HCT116 (cell line): ENCODE measurements around the gene CCDC91. TPM values are rescaled to one million over a fixed set of nuclear protein-coding genes. Genes with fewer than 3 reads are reported as not detected.

ENCODE experiments used
- ATAC-seq: fragments of 200-7000 bp; cut with Tn5 transposase; 2 replicates; pipeline ENCODE4 v1.9.1; 2020; ENCODE audit warnings: mild to moderate bottlenecking, moderate library complexity
- BruUV-seq: library from RNA; stranded (reverse); fragments of 400-500 nt; replicated peaks from 2 replicates; lab custom pipeline; 2021; lab: Mats Ljungman, UMichigan
- CTCF ChIA-PET: fragments of 300-600 bp; sonication (Branson Sonifier 250); formaldehyde crosslinking; loops from one replicate; lab custom pipeline; 2021; ENCODE audit warnings: antibody characterized with exemption; lab: Charles Lee
- POLR2A ChIA-PET: fragments of 300-600, 350-600 bp; sonication (Branson Sonifier 250); formaldehyde crosslinking; loops from one replicate; lab custom pipeline; 2021; ENCODE audit warnings: antibody characterized with exemption; lab: Charles Lee
- RAD21 ChIA-PET, 2 experiments: fragments of 300-600 bp; sonication (Branson Sonifier 250); formaldehyde crosslinking; loops; one replicate each; lab custom pipeline; 2023; ENCODE audit warnings: low total read pairs in 2 of 2; ENCODE audit not compliant: uncharacterized antibody in 2 of 2, unreplicated experiment in 2 of 2, low non-redundant PET in 1 of 2; lab: Charles Lee
- DNase-seq: peaks from one replicate; pipeline ENCODE4 v3.0.0-alpha.2; 2010; ENCODE audit warnings: low read depth, low spot score
- H2AFZ ChIP-seq: fragments of 200-600 bp; shearing (Covaris generic), sonication (generic); 2 replicates; pipeline ENCODE4 v1.6.1; 2017; ENCODE audit warnings: low read depth, mixed run types, mixed read lengths, antibody characterized with exemption, low read length; ENCODE audit not compliant: poor library complexity, severe bottlenecking
- H3K27ac ChIP-seq: 2 replicates; pipeline ENCODE4 v1.5.1; 2012; ENCODE audit warnings: low read depth, low read length
- H3K27me3 ChIP-seq: fragments of 200-600 bp; sonication (generic); 2 replicates; pipeline ENCODE4 v1.6.1; 2016; ENCODE audit warnings: mixed run types, low read length, mixed read lengths; ENCODE audit not compliant: insufficient read depth
- H3K36me3 ChIP-seq, 2 experiments: fragments of 200-500 bp in 1 of 2; fragments of 200-600 bp in 1 of 2; sonication (Bioruptor generic) in 1 of 2; sonication (generic) in 1 of 2; 2 replicates each; pipeline versions ENCODE4 v1.5.1 to v1.6.1; 2014 to 2016; ENCODE audit warnings: low read length in 2 of 2, inconsistent platforms in 1 of 2, mixed read lengths in 1 of 2, mixed run types in 1 of 2; ENCODE audit not compliant: insufficient read depth in 2 of 2, control insufficient read depth in 1 of 2
- H3K4me1 ChIP-seq, 2 experiments: fragments of 200-600 bp in 1 of 2; sonication (generic) in 1 of 2; 2 replicates each; pipeline versions ENCODE4 v1.5.1 to v1.6.1; 2012 to 2017; ENCODE audit warnings: low read length in 2 of 2, inconsistent platforms in 1 of 2, mild to moderate bottlenecking in 1 of 2, mixed read lengths in 1 of 2, mixed run types in 1 of 2, moderate library complexity in 1 of 2; ENCODE audit not compliant: insufficient read depth in 2 of 2, control insufficient read depth in 1 of 2
- H3K4me2 ChIP-seq: fragments of 200-600 bp; sonication (generic); 2 replicates; pipeline ENCODE4 v1.6.1; 2017; ENCODE audit warnings: mixed run types, low read length, mixed read lengths
- H3K4me3 ChIP-seq, 2 experiments: fragments of 200-600 bp in 1 of 2; sonication (generic) in 1 of 2; replicated peaks in 1 of 2; 2 replicates each; pipeline ENCODE4 v1.5.1; 2011 to 2016; ENCODE audit warnings: low read length in 2 of 2, control low read depth in 1 of 2, low read depth in 1 of 2, mild to moderate bottlenecking in 1 of 2, mixed read lengths in 1 of 2, mixed run types in 1 of 2
- H3K79me2 ChIP-seq: fragments of 200-600 bp; sonication (generic); 2 replicates; pipeline ENCODE4 v1.6.1; 2017; ENCODE audit warnings: mild to moderate bottlenecking, mixed run types, low read length, moderate library complexity, mixed read lengths; ENCODE audit not compliant: insufficient read depth
- H3K9ac ChIP-seq: fragments of 200-600 bp; sonication (generic); 2 replicates; pipeline ENCODE4 v1.6.1; 2016; ENCODE audit warnings: low read length, mixed read lengths
- H3K9me2 ChIP-seq: fragments of 200-600 bp; sonication (generic), shearing (Covaris generic); 2 replicates; pipeline ENCODE4 v1.6.1; 2017; ENCODE audit warnings: mixed run types, mild to moderate bottlenecking, moderate library complexity; ENCODE audit not compliant: insufficient read depth
- H3K9me3 ChIP-seq, 2 experiments: fragments of 200-500 bp in 1 of 2; fragments of 200-600 bp in 1 of 2; sonication (Bioruptor generic) in 1 of 2; sonication (generic) in 1 of 2; 2 replicates each; pipeline ENCODE4 v1.6.1; 2014 to 2017; ENCODE audit warnings: low read length in 2 of 2, mixed read lengths in 2 of 2, inconsistent platforms in 1 of 2, low read depth in 1 of 2, mild to moderate bottlenecking in 1 of 2, mixed run types in 1 of 2, moderate library complexity in 1 of 2; ENCODE audit not compliant: control insufficient read depth in 1 of 2, insufficient read depth in 1 of 2
- H4K20me1 ChIP-seq: fragments of 200-600 bp; sonication (generic), shearing (Covaris generic); 2 replicates; pipeline ENCODE4 v1.6.1; 2017; ENCODE audit warnings: mixed run types, mild to moderate bottlenecking, moderate library complexity; ENCODE audit not compliant: insufficient read depth
- CBX3 ChIP-seq: IDR thresholded peaks from 2 replicates; pipeline ENCODE4 v1.6.1; 2012; ENCODE audit warnings: low read depth
- CEBPB ChIP-seq: IDR thresholded peaks from 2 replicates; pipeline ENCODE4 v1.6.1; 2012; ENCODE audit warnings: low read depth
- CTCF ChIP-seq, 3 experiments: fragments of 200-600 bp in 1 of 3; sonication (generic) in 1 of 3; IDR thresholded peaks in 2 of 3; conservative IDR thresholded peaks in 1 of 3; 2 replicates each; pipeline ENCODE4 v1.5.1; 2012 to 2017; ENCODE audit warnings: low read depth in 2 of 3, low read length in 2 of 3, antibody characterized with exemption in 1 of 3, borderline replicate concordance in 1 of 3, control low read depth in 1 of 3, mild to moderate bottlenecking in 1 of 3, mixed read lengths in 1 of 3, mixed run types in 1 of 3, moderate library complexity in 1 of 3; ENCODE audit not compliant: insufficient read depth in 1 of 3
- EZH2 ChIP-seq: fragments of 200-600 bp; sonication (generic); IDR thresholded peaks from 2 replicates; pipeline ENCODE4 v1.6.1; 2017; ENCODE audit warnings: antibody characterized with exemption, mixed run types
- FOSL1 ChIP-seq: IDR thresholded peaks from 2 replicates; pipeline ENCODE4 v1.6.1; 2012; ENCODE audit warnings: low read depth
- JUND ChIP-seq: IDR thresholded peaks from 2 replicates; pipeline ENCODE4 v1.6.1; 2012
- POLR2AphosphoS5 ChIP-seq: IDR thresholded peaks from 2 replicates; pipeline ENCODE4 v1.6.1; 2011; ENCODE audit warnings: mild to moderate bottlenecking, low read depth, low read length, moderate library complexity
- REST ChIP-seq: IDR thresholded peaks from 2 replicates; pipeline ENCODE4 v1.6.1; 2012; ENCODE audit warnings: low read depth
- SP1 ChIP-seq: IDR thresholded peaks from 2 replicates; pipeline ENCODE4 v1.6.1; 2012; ENCODE audit warnings: low read depth
- SRF ChIP-seq: IDR thresholded peaks from 2 replicates; pipeline ENCODE4 v1.6.1; 2012; ENCODE audit warnings: low read depth
- YY1 ChIP-seq: IDR thresholded peaks from 2 replicates; pipeline ENCODE4 v1.6.1; 2011; ENCODE audit warnings: low read length, low read depth, moderate library complexity, mild to moderate bottlenecking; ENCODE audit not compliant: insufficient replicate concordance; ENCODE audit errors: extremely low read depth
- ZNF274 ChIP-seq: fragments of 200-500 bp; sonication (Bioruptor generic); IDR thresholded peaks from 2 replicates; pipeline ENCODE4 v1.6.1; 2014; ENCODE audit warnings: mild to moderate bottlenecking, low read depth, low read length, inconsistent platforms
- intact Hi-C: fragments of 100-400 bp; cut with micrococcal nuclease; formaldehyde crosslinking; loops from 2 replicates; pipeline ENCODE4 v1.10.0; 2022
- total RNA-seq: library from RNA; stranded (reverse); gene quantifications from one replicate; pipeline ENCODE4 v1.2.1, GENCODE V29; 2021; ENCODE audit not compliant: unreplicated experiment

Gene CCDC91
- total RNA-seq, 1 experiment from 2014 or later = 18.1 TPM

- intact Hi-C loops = loop anchor here (1.0 to 10.0 kb wide), 4 partner anchors 209 to 699 kb away; no protein-coding TSS in a partner anchor
- no TSS peak for BruUV-seq
- no peak for ATAC-seq
- no peak overlapping the region for H2AFZ ChIP-seq
- no peaks in the 10 kb centered on the region for H3K4me1 ChIP-seq
- no peak overlapping the region for H3K27ac ChIP-seq
- no peaks in the 10 kb centered on the region for H3K36me3 ChIP-seq
- ChIA-PET POLR2A (no interaction called here), CTCF (interaction anchor here (1.2 to 1.5 kb wide), 3 partner anchors 13 to 440 kb away, joined by 3 to 5 read pairs (median 4); no protein-coding TSS in a partner anchor)
- no peaks in the 10 kb centered on the region for H3K79me2 ChIP-seq
- no peak overlapping the region for H3K4me2 ChIP-seq
- no peak for DNase-seq
- no peaks in the 10 kb centered on the region for H3K27me3 ChIP-seq
- no peak for TF ChIP-seq CTCF (IDR thresholded peaks at IDR 0.05 in 2 of 3, conservative IDR thresholded peaks at IDR 0.05 in 1 of 3; ENCODE audit: borderline replicate concordance in 1 of 3, insufficient read depth in 1 of 3, low read depth in 2 of 3, low read length in 2 of 3)
- no peak for TF ChIP-seq ZNF274
- TF ChIP-seq CEBPB = no peak
- TF ChIP-seq, all 23 proteins: peak for 0
- no peak overlapping the region for H3K9ac ChIP-seq
- RAD21 ChIA-PET = no interaction called here
- H3K9me3 ChIP-seq = no peaks in the 10 kb centered on the region
- H4K20me1 ChIP-seq = no peaks in the 10 kb centered on the region
- H3K4me3 ChIP-seq = no peak overlapping the region
- H3K9me2 ChIP-seq = no peaks in the 10 kb centered on the region
Observed at GRCh38 chr12:28173440-28173839, 16.8 kb upstream of the CCDC91 start.

GRCh38 chr12:28175098-28175589 is 15.1 kb upstream of the CCDC91 start:
- no peak for DNase-seq
- POLR2A ChIA-PET = no interaction called here
- CTCF ChIA-PET = no interaction called here
- Histone ChIP-seq H3K9me2 (no peaks in the 10 kb centered on the region), H3K27ac (no peak overlapping the region), H3K9ac (no peak overlapping the region), H3K9me3 (no peaks in the 10 kb centered on the region), H3K4me1 (no peaks in the 10 kb centered on the region), H3K4me3 (no peak overlapping the region), H3K27me3 (no peaks in the 10 kb centered on the region), H3K4me2 (no peak overlapping the region), H3K79me2 (no peaks in the 10 kb centered on the region), H4K20me1 (no peaks in the 10 kb centered on the region), H2AFZ (no peak overlapping the region), H3K36me3 (no peaks in the 10 kb centered on the region)
- ATAC-seq = no peak
- no TSS peak for BruUV-seq
- RAD21 ChIA-PET = no interaction called here
- intact Hi-C loops = loop anchor here (10.0 kb wide), 2 partner anchors 210 to 350 kb away; no protein-coding TSS in a partner anchor
- TF ChIP-seq EZH2 (no peak), CBX3 (no peak), CEBPB (no peak), CTCF (IDR thresholded peaks at IDR 0.05 in 2 of 3, conservative IDR thresholded peaks at IDR 0.05 in 1 of 3; ENCODE audit: borderline replicate concordance in 1 of 3, insufficient read depth in 1 of 3, low read depth in 2 of 3, low read length in 2 of 3) (no peak), YY1 (no peak), SP1 (no peak), REST (no peak), JUND (no peak), FOSL1 (no peak), POLR2AphosphoS5 (no peak), SRF (no peak)
